ENCODE measurements around the gene SFTA2.
"Not testable (repeated sequence)": the region's sequence is repeated elsewhere in the genome, so short reads cannot be mapped to it uniquely, and the experiment has no call there.

SFTA2 gene

GRCh38 chr6:30913721-30914075, 18.3 kb downstream of the SFTA2 start:
- peak overlapping the region; percentile 48 for H3K4me3 ChIP-seq (ENCODE audit: low read length)
- no peak for DNase-seq (ENCODE audit: low read depth)

GRCh38 chr6:30912746-30913520, 19.0 kb downstream of the SFTA2 start:
- no peak for DNase-seq (ENCODE audit: low read depth)
- no peak for TF ChIP-seq CTCF (conservative IDR thresholded peaks at IDR 0.05; ENCODE audit: low read length)
- no peak overlapping the region for H3K4me3 ChIP-seq (ENCODE audit: low read length)

More at GRCh38 chr6:30913721-30914075, 18.3 kb downstream of the SFTA2 start:
- TF ChIP-seq CTCF (conservative IDR thresholded peaks at IDR 0.05; ENCODE audit: low read length): no peak

GRCh38 chr6:30910473-30910872, 21.5 kb downstream of the SFTA2 start:
- DNase-seq (ENCODE audit: low read depth): not testable (repeated sequence)

GRCh38 chr6:30908700-30909099, 23.3 kb downstream of the SFTA2 start:
- TF ChIP-seq CTCF (conservative IDR thresholded peaks at IDR 0.05; ENCODE audit: low read length): no peak
- H3K4me3 ChIP-seq (ENCODE audit: low read length): peak overlapping the region; percentile 93
- no peak for DNase-seq (ENCODE audit: low read depth)

More at GRCh38 chr6:30910473-30910872, 21.5 kb downstream of the SFTA2 start:
- not testable (repeated sequence) for H3K4me3 ChIP-seq (ENCODE audit: low read length)

- TF ChIP-seq CTCF (conservative IDR thresholded peaks at IDR 0.05; ENCODE audit: low read length): no peak
- DNase-seq (ENCODE audit: low read depth): peak; percentile 98
- H3K4me3 ChIP-seq (ENCODE audit: low read length): peak within 1 kb of the TSS; percentile 93
Measured at GRCh38 chr6:30907758-30908591, 24.0 kb downstream of the SFTA2 start, which contains the start of gene GTF2H4. Gene GTF2H4, plus strand, starts transcription at chr6:30908207.

GRCh38 chr6:30907290-30907757, 24.6 kb downstream of the SFTA2 start:
- H3K4me3 ChIP-seq (ENCODE audit: low read length): peak overlapping the region; percentile 93
- not testable (repeated sequence) for DNase-seq (ENCODE audit: low read depth)

GRCh38 chr6:30903236-30903635, 28.7 kb downstream of the SFTA2 start:
- H3K4me3 ChIP-seq (ENCODE audit: low read length): no peak overlapping the region
- no peak for DNase-seq (ENCODE audit: low read depth)
- TF ChIP-seq CTCF (conservative IDR thresholded peaks at IDR 0.05; ENCODE audit: low read length): no peak

- no peak for DNase-seq (ENCODE audit: low read depth)
- H3K4me3 ChIP-seq (ENCODE audit: low read length): no peak overlapping the region
- no peak for TF ChIP-seq CTCF (conservative IDR thresholded peaks at IDR 0.05; ENCODE audit: low read length)
Measured at GRCh38 chr6:30902709-30903108, 29.3 kb downstream of the SFTA2 start.

GRCh38 chr6:30902196-30902595, 29.8 kb downstream of the SFTA2 start:
- DNase-seq (ENCODE audit: low read depth); H3K4me3 ChIP-seq (ENCODE audit: low read length): not testable (repeated sequence)
